Muscle of leg (tissue), 11 donors: ENCODE results near the gene SELENBP1. TPM values are rescaled to one million over a fixed set of nuclear protein-coding genes. Genes with fewer than 3 reads are reported as not detected.
"Not testable (repeated sequence)": the region's sequence is repeated elsewhere in the genome, so short reads cannot be mapped to it uniquely, and the experiment has no call there.

Experiments
- DNase-seq: peaks from one replicate; pipeline ENCODE4 v3.0.0; 2013
- H3K27ac ChIP-seq: one replicate; pipeline ENCODE4 v1.5.1; 2013; ENCODE audit warnings: mild to moderate bottlenecking, low read length, control low read depth
- H3K27me3 ChIP-seq: one replicate; pipeline ENCODE4 v1.6.1; 2013; ENCODE audit warnings: low read length; ENCODE audit not compliant: control insufficient read depth, insufficient read depth
- H3K36me3 ChIP-seq: one replicate; pipeline ENCODE4 v1.6.1; 2013; ENCODE audit warnings: low read length; ENCODE audit not compliant: control insufficient read depth, insufficient read depth
- H3K4me1 ChIP-seq: one replicate; pipeline ENCODE4 v1.6.1; 2013; ENCODE audit warnings: low read length; ENCODE audit not compliant: control insufficient read depth, insufficient read depth
- H3K4me3 ChIP-seq: one replicate; pipeline ENCODE4 v1.5.1; 2013; ENCODE audit warnings: low read length, control low read depth
- H3K9me3 ChIP-seq: replicated peaks from 2 replicates; pipeline ENCODE4 v1.6.1; 2013; ENCODE audit warnings: low read depth, low read length; ENCODE audit not compliant: control insufficient read depth
- WGBS: methylation state at CpG from one replicate; pipeline ENCODE4 v1.1.5; 2013; ENCODE audit warnings: missing lambda C conversion rate; ENCODE audit not compliant: insufficient coverage; 5-methylcytosine and 5-hydroxymethylcytosine counted together
- polyA plus RNA-seq, 8 donors: library from polyadenylated mRNA; unstranded; fragments of 120-200 nt; gene quantifications; one replicate each; pipeline versions ENCODE4 v1.2.1 to v1.2.3, GENCODE V29; 2013; ENCODE audit warnings: inconsistent platforms in 1 of 8, low replicate concordance in 1 of 8; ENCODE audit not compliant: insufficient read length in 8 of 8, insufficient read depth in 1 of 8
- total RNA-seq: library from RNA; stranded (reverse); fragments of 120-200 nt; gene quantifications from one replicate; pipeline ENCODE4 v1.2.4, GENCODE V29; 2013

The SELENBP1 gene
- total and polyA plus RNA-seq, 9 donors = 28.2 to 50.1 (median 36.5) TPM

- H3K4me3 ChIP-seq = no peak overlapping the region
- 91% methylated on average over 6 of the region's 13 CpGs for WGBS
Measured at GRCh38 chr1:151405187-151405951, 32.9 kb upstream of the SELENBP1 start.

GRCh38 chr1:151403612-151404011 lies 31.1 kb upstream of the SELENBP1 start:
- H3K27ac ChIP-seq = no peak overlapping the region
- peaks cover 69% of the 10 kb centered on the region for H3K36me3 ChIP-seq
- H3K4me3 ChIP-seq = no peak overlapping the region
- H3K27me3 ChIP-seq = no peaks in the 10 kb centered on the region
- DNase-seq = no peak
- WGBS = 100% methylated on average over 1 of the region's 3 CpGs
- peaks cover 10% of the 10 kb centered on the region for H3K4me1 ChIP-seq
- H3K9me3 ChIP-seq = no peaks in the 10 kb centered on the region

More at GRCh38 chr1:151405187-151405951, 32.9 kb upstream of the SELENBP1 start:
- Histone ChIP-seq H3K4me1 (peaks cover 7% of the 10 kb centered on the region), H3K27me3 (no peaks in the 10 kb centered on the region), H3K27ac (no peak overlapping the region), H3K36me3 (peaks cover 76% of the 10 kb centered on the region), H3K9me3 (no peaks in the 10 kb centered on the region)
- no peak for DNase-seq

DNA sequence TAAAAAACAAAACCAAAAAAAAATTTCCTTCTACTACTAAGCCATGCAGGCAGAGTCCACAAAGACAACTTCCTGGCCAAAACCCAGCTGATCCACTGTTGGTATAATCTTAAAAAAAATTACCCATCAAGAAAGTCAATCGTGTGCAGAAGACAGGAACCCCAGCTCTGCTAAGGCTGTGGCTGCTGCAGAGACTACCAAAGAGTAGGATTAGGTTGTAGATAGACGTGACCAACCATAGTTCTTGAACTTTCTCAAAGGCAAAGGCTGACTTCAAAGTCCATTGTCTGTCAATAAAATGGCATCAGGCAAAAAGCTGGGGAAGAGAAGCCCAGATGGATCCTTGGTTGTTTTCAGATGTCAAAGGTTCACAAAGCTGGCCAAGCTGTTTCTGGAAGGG lies 30.3 kb upstream of the SELENBP1 start:
- DNase-seq = no peak

DNA sequence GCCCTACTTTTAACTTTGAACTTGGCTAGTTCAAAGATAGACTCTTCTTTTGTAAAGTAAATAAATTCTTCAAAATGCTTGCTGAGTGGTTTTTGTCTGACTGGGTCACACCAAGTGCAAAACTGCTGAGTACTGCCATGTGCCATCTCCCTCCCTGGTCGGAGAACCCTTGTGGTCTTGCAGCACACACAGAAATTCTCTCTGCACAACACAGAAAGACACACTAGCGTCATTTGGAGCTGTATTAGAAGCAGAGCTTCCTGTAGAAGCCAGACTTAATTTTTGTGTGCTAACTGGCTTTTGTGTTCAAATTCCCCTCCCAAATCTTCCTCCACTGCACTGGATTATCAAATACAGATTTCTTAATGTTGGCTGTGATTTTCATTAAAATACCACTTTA lies 29.4 kb upstream of the SELENBP1 start:
- no CpG with 5 or more reads among the region's 2 CpGs for WGBS
- DNase-seq = no peak
- Histone ChIP-seq H3K27ac (no peak overlapping the region), H3K4me3 (no peak overlapping the region), H3K36me3 (peaks cover 54% of the 10 kb centered on the region), H3K9me3 (no peaks in the 10 kb centered on the region), H3K4me1 (peaks cover 10% of the 10 kb centered on the region), H3K27me3 (no peaks in the 10 kb centered on the region)

More for the DNA sequence above, 30.3 kb upstream of the SELENBP1 start:
- Histone ChIP-seq H3K27me3 (no peaks in the 10 kb centered on the region), H3K4me3 (no peak overlapping the region), H3K36me3 (peaks cover 62% of the 10 kb centered on the region), H3K27ac (no peak overlapping the region), H3K9me3 (no peaks in the 10 kb centered on the region), H3K4me1 (peaks cover 10% of the 10 kb centered on the region)
- 77% methylated on average over 1 of the region's 2 CpGs for WGBS

DNA sequence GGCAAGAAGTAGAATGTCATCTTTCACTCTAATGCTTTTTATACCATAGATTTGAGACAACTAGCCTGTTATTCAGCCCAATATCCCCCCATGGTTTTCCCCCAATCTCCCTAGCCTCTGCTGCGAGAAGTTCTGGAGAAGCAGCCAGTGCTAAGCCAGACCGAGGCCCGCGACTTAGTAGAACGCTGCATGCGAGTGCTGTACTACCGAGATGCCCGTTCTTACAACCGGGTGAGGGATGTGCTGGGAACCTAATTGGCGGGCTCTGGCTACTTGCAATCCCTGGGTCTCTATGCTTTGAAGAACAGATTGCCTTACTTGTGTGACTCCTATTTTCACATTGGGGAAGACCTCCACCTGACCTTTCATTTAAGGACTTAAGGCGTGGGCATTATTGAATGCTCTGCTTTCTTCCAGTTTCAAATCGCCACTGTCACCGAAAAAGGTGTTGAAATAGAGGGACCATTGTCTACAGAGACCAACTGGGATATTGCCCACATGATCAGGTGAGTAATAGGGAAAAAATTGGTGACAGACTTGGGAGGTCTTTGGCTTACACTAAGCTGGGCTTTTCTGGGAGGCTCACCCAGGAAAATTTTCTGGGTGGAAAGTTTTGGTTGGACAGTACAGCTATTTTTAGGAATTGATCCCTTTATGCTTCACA lies 28.8 kb upstream of the SELENBP1 start:
- 85% methylated on average over 12 of the region's 13 CpGs for WGBS
- DNase-seq = no peak
- peaks cover 49% of the 10 kb centered on the region for H3K36me3 ChIP-seq
- H3K4me1 ChIP-seq = peaks cover 10% of the 10 kb centered on the region
- H3K4me3 ChIP-seq = no peak overlapping the region
- no peaks in the 10 kb centered on the region for H3K9me3 ChIP-seq
- no peaks in the 10 kb centered on the region for H3K27me3 ChIP-seq
- no peak overlapping the region for H3K27ac ChIP-seq

- H3K4me1 ChIP-seq = peaks cover 10% of the 10 kb centered on the region
- H3K27ac ChIP-seq = peak within 1 kb of the TSS; percentile 94
- H3K27me3 ChIP-seq = no peaks in the 10 kb centered on the region
- peak within 1 kb of the TSS; percentile 90 for H3K4me3 ChIP-seq
- WGBS = 0% methylated on average over 54 of the region's 63 CpGs
- peaks cover 32% of the 10 kb centered on the region for H3K36me3 ChIP-seq
- no peaks in the 10 kb centered on the region for H3K9me3 ChIP-seq
- DNase-seq = peak; percentile 99
Measured at GRCh38 chr1:151399324-151400171, 27.0 kb upstream of the SELENBP1 start, which contains the start of gene PSMB4. Gene PSMB4 (plus strand): TSS chr1:151399573. CDS start chr1:151399588, 15 bp downstream.

DNA sequence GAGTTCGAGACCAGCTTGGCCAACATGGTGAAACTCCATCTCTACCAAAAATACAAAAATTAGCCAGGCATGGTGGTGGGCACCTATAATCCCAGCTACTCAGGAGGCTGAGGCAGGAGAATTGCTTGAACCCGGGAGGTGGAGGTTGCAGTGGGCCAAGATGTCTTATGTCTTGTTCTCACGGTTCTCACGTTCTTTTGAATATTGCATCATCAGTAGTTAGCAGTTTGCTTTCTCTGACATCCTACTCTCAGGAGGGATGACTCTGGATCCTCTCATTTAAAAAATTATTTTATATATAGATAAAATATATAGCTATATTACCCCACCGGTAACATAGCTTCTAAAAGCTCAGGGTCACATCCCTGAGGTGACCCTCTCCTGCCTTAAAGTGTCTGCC lies 23.8 kb upstream of the SELENBP1 start:
- H3K9me3 ChIP-seq, H3K4me3 ChIP-seq, H3K27ac ChIP-seq, DNase-seq, H3K27me3 ChIP-seq: not testable (repeated sequence)
- Histone ChIP-seq H3K36me3 (peaks cover 10% of the 10 kb centered on the region), H3K4me1 (peaks cover 10% of the 10 kb centered on the region)
- WGBS = no CpG with 5 or more reads among the region's 5 CpGs

DNA sequence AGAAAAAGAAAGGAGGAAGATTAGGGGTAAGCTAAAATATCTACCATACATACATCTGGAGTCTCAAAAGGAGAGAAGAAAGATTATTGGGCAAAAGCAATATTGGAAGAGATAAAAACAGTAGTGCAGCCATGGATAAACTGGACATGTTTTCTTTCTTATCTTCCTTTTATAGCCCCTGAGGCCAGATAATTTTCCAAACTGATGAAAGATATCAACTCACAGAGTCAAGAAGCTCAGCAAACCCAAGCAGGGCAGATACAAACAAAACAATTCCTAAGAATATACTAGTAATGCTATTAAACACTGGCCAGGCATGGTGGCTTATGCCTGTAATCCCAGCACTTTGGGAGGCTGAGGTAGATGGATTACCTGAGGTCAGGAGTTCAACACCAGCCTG lies 21.1 kb upstream of the SELENBP1 start:
- H3K36me3 ChIP-seq = no peaks in the 10 kb centered on the region

DNA sequence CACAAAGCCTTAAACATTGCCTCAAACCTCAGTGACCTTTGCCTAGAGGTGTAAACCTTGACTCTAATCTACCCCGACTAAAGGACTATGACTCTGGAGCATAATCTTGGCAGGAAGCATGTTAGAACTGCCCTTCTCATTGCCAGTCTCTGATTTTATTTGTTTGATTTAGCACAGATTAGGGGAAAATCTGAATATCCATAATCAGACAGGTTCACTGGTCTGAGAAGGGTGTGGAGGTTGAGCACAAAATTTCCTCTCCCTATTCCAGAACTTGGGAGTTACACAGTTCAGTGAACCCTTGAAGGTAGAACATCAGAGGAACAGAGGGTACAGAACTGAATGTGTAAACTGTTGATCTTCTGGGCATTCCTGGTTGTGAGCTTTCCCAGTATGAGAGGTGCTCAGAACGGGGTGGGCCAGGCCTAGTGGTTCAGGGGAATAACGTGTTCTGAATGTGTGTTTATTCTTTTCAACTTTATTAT lies 18.6 kb upstream of the SELENBP1 start:
- DNase-seq = no peak
- Histone ChIP-seq H3K4me1 (no peaks in the 10 kb centered on the region), H3K27ac (no peak overlapping the region), H3K4me3 (no peak overlapping the region), H3K27me3 (no peaks in the 10 kb centered on the region), H3K36me3 (no peaks in the 10 kb centered on the region), H3K9me3 (no peaks in the 10 kb centered on the region)
- no CpG with 5 or more reads among the region's 3 CpGs for WGBS

More for the DNA sequence above, 21.1 kb upstream of the SELENBP1 start:
- H3K4me3 ChIP-seq = no peak overlapping the region
- DNase-seq = no peak
- no peaks in the 10 kb centered on the region for H3K4me1 ChIP-seq
- no peak overlapping the region for H3K27ac ChIP-seq
- H3K9me3 ChIP-seq = no peaks in the 10 kb centered on the region
- H3K27me3 ChIP-seq = no peaks in the 10 kb centered on the region
